OCI-LY7 (cell line): Measurements from ENCODE around the gene NFKB1. TPM values are rescaled to one million over a fixed set of nuclear protein-coding genes. Genes with fewer than 3 reads are reported as not detected.

Experiments
- BruUV-seq: library from RNA; stranded (reverse); fragments of 400-500 nt; replicated peaks from 2 replicates; lab custom pipeline; 2021; lab: Mats Ljungman, UMichigan
- CTCF ChIA-PET: fragments of 300-600 bp; sonication (Branson Sonifier 250); formaldehyde crosslinking; loops from one replicate; lab custom pipeline; 2022; ENCODE audit warnings: antibody characterized with exemption; ENCODE audit not compliant: unreplicated experiment; lab: Charles Lee
- POLR2A ChIA-PET: fragments of 300-600 bp; sonication (Branson Sonifier 250); formaldehyde crosslinking; loops from one replicate; lab custom pipeline; 2022; ENCODE audit warnings: antibody characterized with exemption; lab: Charles Lee
- DNase-seq: peaks from one replicate; pipeline ENCODE4 v3.0.0-alpha.2; 2015; ENCODE audit warnings: low spot score
- H2AFZ ChIP-seq: fragments of 200-600 bp; sonication (generic), shearing (Covaris generic); 2 replicates; pipeline ENCODE4 v1.6.1; 2014; ENCODE audit warnings: mild to moderate bottlenecking, antibody characterized with exemption, low read length, moderate library complexity
- H3K27ac ChIP-seq: fragments of 200-600 bp; sonication (generic); 2 replicates; pipeline ENCODE4 v1.5.1; 2014; ENCODE audit warnings: mixed run types, low read depth, mild to moderate bottlenecking, moderate library complexity, low read length, inconsistent platforms; ENCODE audit not compliant: poor library complexity, severe bottlenecking
- H3K36me3 ChIP-seq: fragments of 200-600 bp; sonication (generic); 2 replicates; pipeline ENCODE4 v1.6.1; 2014; ENCODE audit warnings: mild to moderate bottlenecking, antibody characterized with exemption, low read length, moderate library complexity, mixed read lengths; ENCODE audit not compliant: insufficient read depth
- H3K4me1 ChIP-seq: fragments of 200-600 bp; sonication (generic); 2 replicates; pipeline ENCODE4 v1.5.1; 2014; ENCODE audit warnings: mild to moderate bottlenecking, low read length; ENCODE audit not compliant: insufficient read depth, poor library complexity, severe bottlenecking
- H3K4me2 ChIP-seq: fragments of 200-600 bp; sonication (generic); 2 replicates; pipeline ENCODE4 v1.6.1; 2014; ENCODE audit warnings: mild to moderate bottlenecking, low read length
- H3K4me3 ChIP-seq: fragments of 200-600 bp; sonication (generic); 2 replicates; pipeline ENCODE4 v1.5.1; 2014; ENCODE audit warnings: mild to moderate bottlenecking, low read depth, low read length; ENCODE audit not compliant: poor library complexity, severe bottlenecking
- H3K79me2 ChIP-seq: fragments of 200-600 bp; sonication (generic); 2 replicates; pipeline ENCODE4 v1.6.1; 2016; ENCODE audit warnings: low read depth, mild to moderate bottlenecking, low read length, moderate library complexity, mixed read lengths; ENCODE audit not compliant: insufficient read depth
- H3K9me2 ChIP-seq: fragments of 200-600 bp; sonication (generic); 2 replicates; pipeline ENCODE4 v1.6.1; 2016; ENCODE audit warnings: mild to moderate bottlenecking, low read length, mixed read lengths; ENCODE audit not compliant: insufficient read depth
- H3K9me3 ChIP-seq: fragments of 200-600 bp; sonication (generic); 2 replicates; pipeline ENCODE4 v1.6.1; 2014; ENCODE audit warnings: mild to moderate bottlenecking, mixed run types, low read length, mixed read lengths
- H4K20me1 ChIP-seq: fragments of 200-600 bp; sonication (generic); 2 replicates; pipeline ENCODE4 v1.6.1; 2014; ENCODE audit warnings: mild to moderate bottlenecking, antibody characterized with exemption, low read length, moderate library complexity, mixed read lengths; ENCODE audit not compliant: insufficient read depth
- EZH2phosphoT487 ChIP-seq: fragments of 200-600 bp; sonication (generic); IDR thresholded peaks from 2 replicates; pipeline ENCODE4 v1.6.1; 2018; ENCODE audit warnings: low read depth, borderline replicate concordance, mild to moderate bottlenecking, mixed run types, antibody characterized with exemption, low read length, moderate library complexity, mixed read lengths
- intact Hi-C: fragments of 100-400 bp; cut with micrococcal nuclease; formaldehyde crosslinking; loops from one replicate; pipeline ENCODE4 v1.10.0; 2022; ENCODE audit not compliant: unreplicated experiment
- total RNA-seq, 2 experiments: library from RNA; depleted of rRNA in 1 of 2; stranded (reverse); fragments of >200 nt in 1 of 2; shearing (Covaris generic) in 1 of 2; gene quantifications; 2 replicates each; pipeline ENCODE4 v1.2.3, GENCODE V29; 2014 to 2022
- TF ChIP-seq, protein P1 (sequence below): fragments of 200-600 bp; sonication (generic); conservative IDR thresholded peaks from 2 replicates; pipeline ENCODE4 v1.5.1; 2014; ENCODE audit warnings: mild to moderate bottlenecking, antibody characterized with exemption, low read length, moderate library complexity, mixed read lengths

NFKB1 gene
- total RNA-seq, 2 experiments from 2014 or later, result 23.1 to 47.8 TPM

DNA sequence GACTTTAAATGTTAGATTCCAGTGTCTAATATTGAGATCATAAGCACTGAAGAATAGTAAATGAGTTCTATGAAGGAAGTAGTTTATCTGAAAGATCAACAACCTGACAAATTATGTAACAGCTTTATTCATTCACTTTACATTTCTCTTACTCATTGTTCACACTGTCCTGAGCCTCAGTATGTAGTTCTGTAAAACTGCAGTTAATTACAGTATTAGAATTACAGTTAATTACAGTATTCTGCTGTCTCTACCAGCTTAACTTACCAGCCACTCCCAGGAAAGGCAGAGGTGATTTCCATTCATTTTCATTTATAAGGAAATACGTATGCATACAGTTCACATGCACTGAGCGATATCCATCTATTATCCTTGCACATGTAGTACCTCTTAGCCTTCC lies 32.7 kb downstream of the NFKB1 start:
- H3K79me2 ChIP-seq, result no peaks in the 10 kb centered on the region
- H3K36me3 ChIP-seq, result peaks cover 32% of the 10 kb centered on the region
- ChIA-PET POLR2A (interaction anchor here (1.0 kb wide), 1 partner anchor 12 kb away, joined by 4 read pairs; no protein-coding TSS in a partner anchor), CTCF (no interaction called here)
- no peaks in the 10 kb centered on the region for H3K4me1 ChIP-seq
- H4K20me1 ChIP-seq, result no peaks in the 10 kb centered on the region
- no peaks in the 10 kb centered on the region for H3K9me3 ChIP-seq
- DNase-seq, result no peak
- no peak overlapping the region for H3K27ac ChIP-seq
- no peak overlapping the region for H3K4me3 ChIP-seq
- no peaks in the 10 kb centered on the region for H3K9me2 ChIP-seq
- no peak for TF ChIP-seq EZH2phosphoT487
- TF ChIP-seq, protein P1, sequence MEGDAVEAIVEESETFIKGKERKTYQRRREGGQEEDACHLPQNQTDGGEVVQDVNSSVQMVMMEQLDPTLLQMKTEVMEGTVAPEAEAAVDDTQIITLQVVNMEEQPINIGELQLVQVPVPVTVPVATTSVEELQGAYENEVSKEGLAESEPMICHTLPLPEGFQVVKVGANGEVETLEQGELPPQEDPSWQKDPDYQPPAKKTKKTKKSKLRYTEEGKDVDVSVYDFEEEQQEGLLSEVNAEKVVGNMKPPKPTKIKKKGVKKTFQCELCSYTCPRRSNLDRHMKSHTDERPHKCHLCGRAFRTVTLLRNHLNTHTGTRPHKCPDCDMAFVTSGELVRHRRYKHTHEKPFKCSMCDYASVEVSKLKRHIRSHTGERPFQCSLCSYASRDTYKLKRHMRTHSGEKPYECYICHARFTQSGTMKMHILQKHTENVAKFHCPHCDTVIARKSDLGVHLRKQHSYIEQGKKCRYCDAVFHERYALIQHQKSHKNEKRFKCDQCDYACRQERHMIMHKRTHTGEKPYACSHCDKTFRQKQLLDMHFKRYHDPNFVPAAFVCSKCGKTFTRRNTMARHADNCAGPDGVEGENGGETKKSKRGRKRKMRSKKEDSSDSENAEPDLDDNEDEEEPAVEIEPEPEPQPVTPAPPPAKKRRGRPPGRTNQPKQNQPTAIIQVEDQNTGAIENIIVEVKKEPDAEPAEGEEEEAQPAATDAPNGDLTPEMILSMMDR, result no peak
- intact Hi-C loops, result no loop called here
- no peak overlapping the region for H3K4me2 ChIP-seq
- BruUV-seq, result no TSS peak
- H2AFZ ChIP-seq, result no peak overlapping the region

DNA sequence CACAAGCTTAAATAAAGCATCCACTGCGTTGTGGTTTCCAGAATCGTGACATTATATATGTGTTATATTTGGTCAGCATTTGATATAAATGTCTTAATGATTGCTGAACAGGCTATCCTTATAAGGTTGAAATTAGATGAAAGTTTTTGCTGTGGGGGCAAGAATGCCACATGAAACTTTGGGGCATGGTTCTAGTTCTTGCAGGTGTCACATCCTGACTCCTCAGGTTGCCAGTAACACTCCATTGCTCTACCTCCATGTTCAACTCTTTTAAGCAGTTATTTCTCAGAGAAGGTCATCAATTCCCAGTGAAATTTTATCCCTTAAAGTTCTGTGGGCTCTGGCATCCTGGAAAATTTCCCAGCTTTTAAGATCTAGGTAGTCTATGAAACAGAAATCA lies 33.7 kb downstream of the NFKB1 start:
- no peaks in the 10 kb centered on the region for H3K79me2 ChIP-seq
- H3K9me2 ChIP-seq, result no peaks in the 10 kb centered on the region
- CTCF ChIA-PET, result no interaction called here
- H3K4me2 ChIP-seq, result no peak overlapping the region
- intact Hi-C loops, result no loop called here
- POLR2A ChIA-PET, result no interaction called here
- DNase-seq, result no peak
- TF ChIP-seq, protein P1, result no peak
- no peak for TF ChIP-seq EZH2phosphoT487
- peaks cover 38% of the 10 kb centered on the region for H3K36me3 ChIP-seq
- H3K4me1 ChIP-seq, result no peaks in the 10 kb centered on the region
- H4K20me1 ChIP-seq, result no peaks in the 10 kb centered on the region
- H2AFZ ChIP-seq, result no peak overlapping the region
- BruUV-seq, result no TSS peak
- no peak overlapping the region for H3K27ac ChIP-seq
- H3K9me3 ChIP-seq, result no peaks in the 10 kb centered on the region
- no peak overlapping the region for H3K4me3 ChIP-seq

DNA sequence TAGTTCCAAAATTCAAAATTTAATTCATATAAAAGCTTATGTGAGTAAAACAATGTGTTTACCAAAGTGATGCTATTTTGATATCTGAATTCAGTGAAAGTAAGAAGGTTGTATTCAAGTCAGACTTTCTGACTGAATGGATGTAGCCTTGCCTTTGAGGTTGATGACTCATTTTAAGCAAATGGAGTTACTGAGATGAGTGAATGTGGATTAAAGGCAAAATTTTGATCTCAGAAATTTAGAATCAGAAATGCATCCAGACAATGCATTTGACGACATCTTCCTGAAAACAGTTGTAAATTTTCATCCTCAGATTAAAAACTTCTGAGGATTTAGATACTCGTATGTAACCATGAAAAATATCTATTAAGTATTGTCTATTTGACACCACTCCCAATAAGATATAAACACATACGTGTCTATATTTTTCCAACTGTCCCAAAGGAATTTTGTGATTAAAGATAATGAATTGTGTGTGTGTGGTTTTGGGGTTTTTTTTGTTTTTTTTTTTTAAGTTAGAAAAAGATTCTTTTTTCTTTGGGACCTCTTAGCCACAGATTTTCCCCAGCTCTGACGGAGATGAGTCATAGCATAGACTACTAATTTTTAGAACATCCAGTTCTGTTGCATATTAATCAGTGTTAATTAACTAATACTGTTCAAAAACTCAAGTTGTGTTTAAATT lies 34.4 kb downstream of the NFKB1 start:
- no peak overlapping the region for H3K4me2 ChIP-seq
- H2AFZ ChIP-seq, result no peak overlapping the region
- no peaks in the 10 kb centered on the region for H3K79me2 ChIP-seq
- CTCF ChIA-PET, result no interaction called here
- H3K9me2 ChIP-seq, result no peaks in the 10 kb centered on the region
- BruUV-seq, result no TSS peak
- TF ChIP-seq, protein P1, result no peak
- TF ChIP-seq EZH2phosphoT487, result no peak
- no peak for DNase-seq
- H3K4me3 ChIP-seq, result no peak overlapping the region
- POLR2A ChIA-PET, result interaction anchor here (2.5 kb wide), 2 partner anchors 11 to 15 kb away, joined by 9 to 11 read pairs; no protein-coding TSS in a partner anchor
- peaks cover 33% of the 10 kb centered on the region for H3K36me3 ChIP-seq
- intact Hi-C loops, result no loop called here
- no peaks in the 10 kb centered on the region for H3K4me1 ChIP-seq
- no peak overlapping the region for H3K27ac ChIP-seq
- no peaks in the 10 kb centered on the region for H4K20me1 ChIP-seq
- H3K9me3 ChIP-seq, result no peaks in the 10 kb centered on the region
